HEK293 (cell line): ENCODE data around the gene PDPK1.

Experiments used
- BCL11B ChIP-seq: fragments of 450-650 bp; formaldehyde crosslinking; IDR thresholded peaks from 2 replicates; pipeline ENCODE4 v1.5.1; 2016; ENCODE audit warnings: low read depth, missing biosample characterization, missing genetic modification characterization
- FEZF1 ChIP-seq: fragments of 450-650 bp; formaldehyde crosslinking; IDR thresholded peaks from 2 replicates; pipeline ENCODE4 v1.5.1; 2016; ENCODE audit warnings: missing biosample characterization, missing genetic modification characterization
- GFI1B ChIP-seq: fragments of 450-650 bp; formaldehyde crosslinking; IDR thresholded peaks from 2 replicates; pipeline ENCODE4 v1.5.1; 2016; ENCODE audit warnings: missing biosample characterization, missing genetic modification characterization
- HOXC10 ChIP-seq: sonication (generic); formaldehyde crosslinking; IDR thresholded peaks from 2 replicates; pipeline ENCODE4 v1.8.1; 2023; ENCODE audit warnings: mild to moderate bottlenecking, missing genetic modification reagents
- IKZF3 ChIP-seq: fragments of 450-650 bp; IDR thresholded peaks from 2 replicates; pipeline ENCODE4 v1.5.0; 2018; ENCODE audit warnings: missing biosample characterization, mild to moderate bottlenecking, missing genetic modification characterization, moderate library complexity
- OVOL3 ChIP-seq: fragments of 450-650 bp; formaldehyde crosslinking; IDR thresholded peaks from 2 replicates; pipeline ENCODE4 v1.5.1; 2016; ENCODE audit warnings: missing biosample characterization, missing genetic modification characterization
- SCRT2 ChIP-seq: fragments of 450-650 bp; formaldehyde crosslinking; IDR thresholded peaks from 2 replicates; pipeline ENCODE4 v1.5.1; 2016; ENCODE audit warnings: missing biosample characterization, missing genetic modification characterization
- SP7 ChIP-seq: fragments of 450-650 bp; formaldehyde crosslinking; IDR thresholded peaks from 2 replicates; pipeline ENCODE4 v1.5.1; 2016; ENCODE audit warnings: missing biosample characterization, missing genetic modification characterization
- ZBTB1 ChIP-seq: fragments of 450-650 bp; formaldehyde crosslinking; IDR thresholded peaks from 2 replicates; pipeline ENCODE4 v1.5.1; 2016; ENCODE audit warnings: missing biosample characterization, missing genetic modification characterization
- ZBTB17 ChIP-seq: fragments of 450-650 bp; formaldehyde crosslinking; IDR thresholded peaks from 2 replicates; pipeline ENCODE4 v1.5.1; 2016; ENCODE audit warnings: missing biosample characterization, missing genetic modification characterization
- ZBTB7A ChIP-seq: fragments of 450-650 bp; formaldehyde crosslinking; IDR thresholded peaks from 2 replicates; pipeline ENCODE4 v1.5.1; 2016; ENCODE audit warnings: low read depth, missing biosample characterization, missing genetic modification characterization
- ZBTB8A ChIP-seq: fragments of 450-650 bp; formaldehyde crosslinking; IDR thresholded peaks from 2 replicates; pipeline ENCODE4 v1.5.1; 2016; ENCODE audit warnings: missing biosample characterization, missing genetic modification characterization
- ZNF121 ChIP-seq: fragments of 450-650 bp; formaldehyde crosslinking; IDR thresholded peaks from 2 replicates; pipeline ENCODE4 v1.5.1; 2016; ENCODE audit warnings: missing biosample characterization, missing genetic modification characterization
- ZNF133 ChIP-seq: fragments of 450-650 bp; formaldehyde crosslinking; IDR thresholded peaks from 2 replicates; pipeline ENCODE4 v1.5.1; 2016; ENCODE audit warnings: missing biosample characterization, missing genetic modification characterization
- ZNF155 ChIP-seq: fragments of 450-650 bp; formaldehyde crosslinking; IDR thresholded peaks from 2 replicates; pipeline ENCODE4 v1.5.1; 2016; ENCODE audit warnings: missing biosample characterization, missing genetic modification characterization
- ZNF2 ChIP-seq: fragments of 450-650 bp; formaldehyde crosslinking; IDR thresholded peaks from 2 replicates; pipeline ENCODE4 v1.5.1; 2016; ENCODE audit warnings: missing biosample characterization, missing genetic modification characterization
- ZNF202 ChIP-seq: fragments of 450-650 bp; formaldehyde crosslinking; IDR thresholded peaks from 2 replicates; pipeline ENCODE4 v1.5.1; 2016; ENCODE audit warnings: missing biosample characterization, missing genetic modification characterization, borderline replicate concordance
- ZNF302 ChIP-seq: fragments of 450-650 bp; formaldehyde crosslinking; IDR thresholded peaks from 2 replicates; pipeline ENCODE4 v1.5.1; 2016; ENCODE audit warnings: missing biosample characterization, missing genetic modification characterization, low read depth
- ZNF341 ChIP-seq: fragments of 450-650 bp; formaldehyde crosslinking; IDR thresholded peaks from 2 replicates; pipeline ENCODE4; 2016; ENCODE audit warnings: low read depth, missing biosample characterization, missing genetic modification characterization
- ZNF398 ChIP-seq: fragments of 450-650 bp; formaldehyde crosslinking; IDR thresholded peaks from 2 replicates; pipeline ENCODE4 v1.5.1; 2017; ENCODE audit warnings: missing biosample characterization, missing genetic modification characterization
- ZNF404 ChIP-seq: fragments of 450-650 bp; formaldehyde crosslinking; IDR thresholded peaks from 2 replicates; pipeline ENCODE4 v1.5.1; 2017; ENCODE audit warnings: missing biosample characterization, missing genetic modification characterization
- ZNF529 ChIP-seq: fragments of 450-650 bp; formaldehyde crosslinking; IDR thresholded peaks from 2 replicates; pipeline ENCODE4 v1.5.1; 2017; ENCODE audit warnings: missing genetic modification characterization, missing biosample characterization; ENCODE audit not compliant: insufficient replicate concordance
- ZNF549 ChIP-seq: fragments of 450-650 bp; IDR thresholded peaks from 2 replicates; pipeline ENCODE4 v1.5.1; 2018; ENCODE audit warnings: missing biosample characterization, missing genetic modification characterization, mild to moderate bottlenecking, inconsistent platforms, moderate library complexity
- ZNF555 ChIP-seq: fragments of 450-650 bp; formaldehyde crosslinking; conservative IDR thresholded peaks from 2 replicates; pipeline ENCODE4 v1.5.1; 2017; ENCODE audit warnings: missing biosample characterization, mild to moderate bottlenecking, missing genetic modification characterization, inconsistent platforms
- ZNF571 ChIP-seq: fragments of 450-650 bp; formaldehyde crosslinking; IDR thresholded peaks from 2 replicates; pipeline ENCODE4 v1.5.0; 2017; ENCODE audit warnings: missing biosample characterization, missing genetic modification characterization
- ZNF664 ChIP-seq: fragments of 450-650 bp; formaldehyde crosslinking; IDR thresholded peaks from 2 replicates; pipeline ENCODE4 v1.5.1; 2016; ENCODE audit warnings: missing biosample characterization, missing genetic modification characterization
- ZNF777 ChIP-seq: fragments of 450-650 bp; formaldehyde crosslinking; IDR thresholded peaks from 2 replicates; pipeline ENCODE4 v1.5.1; 2017; ENCODE audit warnings: missing biosample characterization, missing genetic modification characterization, borderline replicate concordance
- ZNF791 ChIP-seq: fragments of 450-650 bp; formaldehyde crosslinking; IDR thresholded peaks from 2 replicates; pipeline ENCODE4 v1.5.1; 2016; ENCODE audit warnings: missing biosample characterization, missing genetic modification characterization
- ZNF843 ChIP-seq: fragments of 450-650 bp; formaldehyde crosslinking; IDR thresholded peaks from 2 replicates; pipeline ENCODE4 v1.5.1; 2016; ENCODE audit warnings: missing biosample characterization, missing genetic modification characterization
- ZSCAN16 ChIP-seq: fragments of 450-650 bp; formaldehyde crosslinking; IDR thresholded peaks from 2 replicates; pipeline ENCODE4 v1.5.1; 2016; ENCODE audit warnings: missing biosample characterization, missing genetic modification characterization
- TF ChIP-seq, protein P1 (sequence below): IDR thresholded peaks from 2 replicates; pipeline ENCODE4 v1.6.1; 2011; ENCODE audit warnings: mild to moderate bottlenecking, low read depth, low read length, borderline replicate concordance
- TF ChIP-seq, protein P2 (sequence below): fragments of 450-650 bp; formaldehyde crosslinking; IDR thresholded peaks from 2 replicates; pipeline ENCODE4 v1.5.1; 2017; ENCODE audit warnings: missing biosample characterization, missing genetic modification characterization
- TF ChIP-seq, protein P3 (sequence below): fragments of 450-650 bp; formaldehyde crosslinking; IDR thresholded peaks from 2 replicates; pipeline ENCODE4 v1.5.1; 2016; ENCODE audit warnings: missing biosample characterization, missing genetic modification characterization

Gene PDPK1

DNA sequence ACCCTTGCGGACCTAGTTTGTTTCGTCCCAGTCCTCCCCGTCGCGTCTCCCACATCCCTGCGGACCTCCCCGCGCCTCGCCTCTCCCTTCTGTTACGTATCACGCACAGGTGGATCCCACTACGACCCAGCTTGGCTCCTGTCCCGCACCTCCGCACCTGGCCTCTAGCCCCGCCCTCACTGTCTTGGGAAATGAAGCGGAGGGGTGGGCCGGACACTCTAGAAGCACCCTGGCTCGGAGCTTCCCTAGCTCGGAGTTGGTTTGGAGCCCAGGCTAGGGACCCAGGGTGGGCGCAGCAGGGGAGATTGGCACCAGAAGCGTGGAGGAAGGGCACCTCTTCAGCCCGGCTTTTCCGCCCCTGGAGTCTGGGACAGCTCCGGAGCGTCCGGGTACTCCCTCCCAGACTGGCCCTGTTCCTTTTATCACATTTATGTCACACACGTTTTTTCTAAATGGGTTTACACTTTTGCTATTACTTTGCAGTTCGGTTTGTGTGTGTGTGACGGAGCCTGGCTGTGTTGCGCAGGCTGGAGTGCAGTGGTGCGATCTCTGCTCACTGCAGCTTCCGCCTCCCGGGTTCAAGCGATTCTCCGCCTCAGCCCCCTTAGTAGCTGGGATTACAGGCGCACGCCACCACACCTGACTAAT, 5.2 kb upstream of the PDPK1 start (continued):
- TF ChIP-seq ZNF341 (tag by site-specific recombination) = peak; percentile 57
- peak; percentile 83 for TF ChIP-seq ZBTB17
- peak; percentile 17; the same call in 1 of the 2 replicates for TF ChIP-seq ZNF398 (tag by site-specific recombination)
- TF ChIP-seq ZNF404 (tag by site-specific recombination) = no peak
- TF ChIP-seq GFI1B (tag by site-specific recombination) = no peak
- peak; percentile 14; the same call in 1 of the 2 replicates for TF ChIP-seq SP7
- peak; percentile 74 for TF ChIP-seq IKZF3 (tag by site-specific recombination)
- no peak for TF ChIP-seq ZNF555
- no peak for TF ChIP-seq ZNF571 (tag by site-specific recombination)
- TF ChIP-seq ZBTB1 = peak; percentile 90; the same call in 1 of the 2 replicates
- no peak for TF ChIP-seq ZNF2 (tag by site-specific recombination)
- no peak for TF ChIP-seq ZNF549 (tag by site-specific recombination)
- TF ChIP-seq, protein P1, sequence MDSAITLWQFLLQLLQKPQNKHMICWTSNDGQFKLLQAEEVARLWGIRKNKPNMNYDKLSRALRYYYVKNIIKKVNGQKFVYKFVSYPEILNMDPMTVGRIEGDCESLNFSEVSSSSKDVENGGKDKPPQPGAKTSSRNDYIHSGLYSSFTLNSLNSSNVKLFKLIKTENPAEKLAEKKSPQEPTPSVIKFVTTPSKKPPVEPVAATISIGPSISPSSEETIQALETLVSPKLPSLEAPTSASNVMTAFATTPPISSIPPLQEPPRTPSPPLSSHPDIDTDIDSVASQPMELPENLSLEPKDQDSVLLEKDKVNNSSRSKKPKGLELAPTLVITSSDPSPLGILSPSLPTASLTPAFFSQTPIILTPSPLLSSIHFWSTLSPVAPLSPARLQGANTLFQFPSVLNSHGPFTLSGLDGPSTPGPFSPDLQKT = no peak
- TF ChIP-seq BCL11B = no peak
- peak; percentile 82 for TF ChIP-seq ZBTB8A (tag by site-specific recombination)
- TF ChIP-seq, protein P2, sequence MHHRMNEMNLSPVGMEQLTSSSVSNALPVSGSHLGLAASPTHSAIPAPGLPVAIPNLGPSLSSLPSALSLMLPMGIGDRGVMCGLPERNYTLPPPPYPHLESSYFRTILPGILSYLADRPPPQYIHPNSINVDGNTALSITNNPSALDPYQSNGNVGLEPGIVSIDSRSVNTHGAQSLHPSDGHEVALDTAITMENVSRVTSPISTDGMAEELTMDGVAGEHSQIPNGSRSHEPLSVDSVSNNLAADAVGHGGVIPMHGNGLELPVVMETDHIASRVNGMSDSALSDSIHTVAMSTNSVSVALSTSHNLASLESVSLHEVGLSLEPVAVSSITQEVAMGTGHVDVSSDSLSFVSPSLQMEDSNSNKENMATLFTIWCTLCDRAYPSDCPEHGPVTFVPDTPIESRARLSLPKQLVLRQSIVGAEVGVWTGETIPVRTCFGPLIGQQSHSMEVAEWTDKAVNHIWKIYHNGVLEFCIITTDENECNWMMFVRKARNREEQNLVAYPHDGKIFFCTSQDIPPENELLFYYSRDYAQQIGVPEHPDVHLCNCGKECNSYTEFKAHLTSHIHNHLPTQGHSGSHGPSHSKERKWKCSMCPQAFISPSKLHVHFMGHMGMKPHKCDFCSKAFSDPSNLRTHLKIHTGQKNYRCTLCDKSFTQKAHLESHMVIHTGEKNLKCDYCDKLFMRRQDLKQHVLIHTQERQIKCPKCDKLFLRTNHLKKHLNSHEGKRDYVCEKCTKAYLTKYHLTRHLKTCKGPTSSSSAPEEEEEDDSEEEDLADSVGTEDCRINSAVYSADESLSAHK (tag by site-specific recombination) = no peak
- TF ChIP-seq FEZF1 = no peak
- no peak for TF ChIP-seq ZNF843 (tag by site-specific recombination)
- no peak for TF ChIP-seq ZNF202
- TF ChIP-seq, protein P3, sequence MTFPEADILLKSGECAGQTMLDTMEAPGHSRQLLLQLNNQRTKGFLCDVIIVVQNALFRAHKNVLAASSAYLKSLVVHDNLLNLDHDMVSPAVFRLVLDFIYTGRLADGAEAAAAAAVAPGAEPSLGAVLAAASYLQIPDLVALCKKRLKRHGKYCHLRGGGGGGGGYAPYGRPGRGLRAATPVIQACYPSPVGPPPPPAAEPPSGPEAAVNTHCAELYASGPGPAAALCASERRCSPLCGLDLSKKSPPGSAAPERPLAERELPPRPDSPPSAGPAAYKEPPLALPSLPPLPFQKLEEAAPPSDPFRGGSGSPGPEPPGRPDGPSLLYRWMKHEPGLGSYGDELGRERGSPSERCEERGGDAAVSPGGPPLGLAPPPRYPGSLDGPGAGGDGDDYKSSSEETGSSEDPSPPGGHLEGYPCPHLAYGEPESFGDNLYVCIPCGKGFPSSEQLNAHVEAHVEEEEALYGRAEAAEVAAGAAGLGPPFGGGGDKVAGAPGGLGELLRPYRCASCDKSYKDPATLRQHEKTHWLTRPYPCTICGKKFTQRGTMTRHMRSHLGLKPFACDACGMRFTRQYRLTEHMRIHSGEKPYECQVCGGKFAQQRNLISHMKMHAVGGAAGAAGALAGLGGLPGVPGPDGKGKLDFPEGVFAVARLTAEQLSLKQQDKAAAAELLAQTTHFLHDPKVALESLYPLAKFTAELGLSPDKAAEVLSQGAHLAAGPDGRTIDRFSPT (tag by site-specific recombination) = peak; percentile 89
- no peak for TF ChIP-seq ZNF664 (tag by site-specific recombination)
- TF ChIP-seq ZNF777 (tag by site-specific recombination) = peak; percentile 66; the same call in 1 of the 2 replicates
- TF ChIP-seq HOXC10 (CRISPR knock-in tag) = no peak
- no peak for TF ChIP-seq OVOL3 (tag by site-specific recombination)
- TF ChIP-seq ZNF133 (tag by site-specific recombination) = no peak
- TF ChIP-seq SCRT2 (tag by site-specific recombination) = no peak
- TF ChIP-seq ZNF121 = no peak
- TF ChIP-seq ZNF791 (tag by site-specific recombination) = no peak
- no peak for TF ChIP-seq ZNF155
- TF ChIP-seq ZNF302 (tag by site-specific recombination) = no peak
- TF ChIP-seq ZNF529 (tag by site-specific recombination) = no peak
- peak; percentile 65; the same call in 1 of the 2 replicates for TF ChIP-seq ZBTB7A (tag by site-specific recombination)
- 0 out of 2 replicates have a peak, but pooled peaks have one; percentile 29 for TF ChIP-seq ZSCAN16
